Measurements from ENCODE around the gene HOXC6.

Gene HOXC6

DNA sequence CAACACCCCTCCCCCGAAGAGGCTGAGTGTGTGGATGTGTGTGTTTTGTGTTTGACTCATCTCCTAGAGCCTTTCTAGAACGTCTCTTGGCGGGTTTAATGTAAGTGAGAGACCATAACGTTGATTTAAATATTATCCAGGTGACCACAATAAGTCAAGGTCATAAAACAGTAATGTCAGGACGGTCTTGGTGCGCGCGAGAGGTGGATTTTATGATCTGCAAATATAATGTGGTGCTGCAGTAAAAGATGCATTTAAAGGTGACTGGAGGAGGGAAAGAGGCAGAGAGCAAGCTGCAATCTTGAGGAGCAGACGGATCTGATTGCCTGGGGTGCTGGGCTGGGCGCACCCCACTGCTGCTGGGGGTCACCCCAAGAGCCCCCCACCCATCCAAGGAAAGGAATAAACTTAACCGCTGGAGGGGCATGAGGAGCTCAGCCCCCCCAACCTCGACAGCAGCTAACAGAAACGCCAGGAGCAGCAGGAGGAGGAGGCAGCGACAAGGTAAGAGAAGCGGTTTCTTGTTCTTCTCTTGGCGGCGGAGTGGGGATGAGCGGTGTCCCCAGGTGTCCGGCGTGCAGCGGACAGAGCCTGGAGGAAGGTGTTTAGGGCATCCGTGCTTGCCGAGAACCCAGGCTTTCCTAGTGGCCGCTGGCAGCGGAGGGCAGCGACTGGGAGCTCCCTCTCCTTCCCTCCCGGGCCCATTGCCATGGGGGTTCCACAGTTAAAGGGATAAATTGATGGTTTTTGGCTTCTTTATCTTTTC is 37.7 kb upstream of the HOXC6 start:
- no peak for DNase-seq

DNA sequence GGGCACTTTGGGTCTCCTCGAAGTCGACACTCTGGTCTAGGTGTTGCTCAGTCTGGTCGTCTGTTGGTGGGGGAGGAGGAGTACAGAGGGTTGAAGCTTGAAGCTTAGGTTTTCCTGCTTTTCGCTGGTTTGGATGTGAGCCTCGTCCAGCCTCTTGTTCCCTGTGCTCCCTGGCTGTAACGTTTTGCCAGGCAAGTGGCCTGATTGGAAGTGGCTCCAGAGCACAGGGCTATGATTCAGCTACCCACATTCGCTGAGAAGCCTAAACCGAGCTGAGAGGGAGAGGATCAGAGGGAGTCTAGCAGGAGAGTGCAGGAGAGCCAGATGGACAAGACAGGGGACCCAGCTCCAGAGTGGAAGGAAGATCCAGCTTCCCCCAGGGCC is 37.2 kb upstream of the HOXC6 start:
- DNase-seq: no peak

- DNase-seq: no peak
Measured at GRCh38 chr12:53992377-53992889, 35.8 kb upstream of the HOXC6 start.

DNA sequence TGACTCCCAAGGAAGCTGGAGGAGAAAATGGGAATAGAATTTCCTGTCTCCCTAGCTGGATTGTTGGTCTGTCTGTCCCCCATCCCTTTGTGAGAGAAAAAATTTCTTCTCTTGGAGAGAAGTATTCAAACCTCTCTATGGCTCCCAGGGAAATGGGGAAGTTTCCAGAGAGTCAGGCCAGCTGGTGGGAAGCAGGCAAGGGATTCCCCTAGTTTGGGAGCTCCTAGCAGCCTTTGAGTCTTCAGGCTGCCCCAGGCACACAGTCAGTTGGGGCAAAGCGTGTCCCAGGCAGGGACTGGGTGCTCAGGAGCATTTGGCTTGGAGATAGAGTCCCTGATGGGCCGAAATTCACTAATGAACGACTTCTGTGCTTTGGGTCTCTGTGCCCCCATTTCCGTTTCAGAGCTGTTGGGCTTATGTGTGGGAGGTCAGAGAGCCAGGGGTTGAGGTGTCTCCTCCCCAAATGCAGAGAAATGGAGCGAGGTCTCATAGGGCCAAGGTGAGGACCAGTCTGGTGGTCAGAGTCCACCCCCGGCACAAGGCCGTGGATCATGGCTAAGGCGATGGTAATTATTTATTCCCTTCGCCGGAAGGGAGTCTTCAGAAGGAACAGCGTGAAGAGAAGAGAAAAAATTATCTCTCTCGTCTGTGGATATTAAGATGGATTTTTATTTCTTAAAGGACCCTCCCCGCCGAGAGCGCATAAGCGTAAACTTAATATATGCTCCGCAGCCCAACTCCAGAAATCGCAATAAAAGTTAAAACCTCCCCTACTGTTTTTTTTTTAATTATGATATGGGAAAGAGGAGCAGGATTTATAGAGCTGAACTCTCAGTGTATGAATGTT is 34.9 kb upstream of the HOXC6 start:
- no peak for DNase-seq

- no peak for DNase-seq
Measured at GRCh38 chr12:53994009-53994263, 34.3 kb upstream of the HOXC6 start.

- no peak for DNase-seq
Measured at GRCh38 chr12:53994264-53995001, 33.8 kb upstream of the HOXC6 start.

DNA sequence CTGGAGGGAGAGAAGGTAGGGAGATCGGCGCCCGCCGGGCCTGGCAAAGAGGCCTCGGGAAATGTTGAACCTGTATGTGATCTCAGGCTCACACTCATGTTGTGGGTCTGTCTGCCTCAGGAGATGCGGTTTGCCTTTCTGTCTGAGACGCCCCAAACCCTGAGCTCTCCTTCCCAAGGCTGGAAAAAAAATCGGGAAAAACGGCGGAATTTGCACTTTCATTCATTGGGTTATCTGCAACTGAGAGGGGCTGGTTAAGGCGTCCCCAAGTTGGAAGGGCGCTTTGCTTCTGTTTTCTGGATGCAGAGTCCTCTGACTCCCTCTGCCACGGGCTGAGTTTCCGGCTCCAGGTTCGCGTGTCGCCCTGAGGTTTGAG is 33.2 kb upstream of the HOXC6 start:
- DNase-seq: no peak

GRCh38 chr12:53995378-53996239 is 32.6 kb upstream of the HOXC6 start:
- DNase-seq: no peak

- DNase-seq: no peak
Measured at GRCh38 chr12:53996240-53997203, 31.7 kb upstream of the HOXC6 start.

DNA sequence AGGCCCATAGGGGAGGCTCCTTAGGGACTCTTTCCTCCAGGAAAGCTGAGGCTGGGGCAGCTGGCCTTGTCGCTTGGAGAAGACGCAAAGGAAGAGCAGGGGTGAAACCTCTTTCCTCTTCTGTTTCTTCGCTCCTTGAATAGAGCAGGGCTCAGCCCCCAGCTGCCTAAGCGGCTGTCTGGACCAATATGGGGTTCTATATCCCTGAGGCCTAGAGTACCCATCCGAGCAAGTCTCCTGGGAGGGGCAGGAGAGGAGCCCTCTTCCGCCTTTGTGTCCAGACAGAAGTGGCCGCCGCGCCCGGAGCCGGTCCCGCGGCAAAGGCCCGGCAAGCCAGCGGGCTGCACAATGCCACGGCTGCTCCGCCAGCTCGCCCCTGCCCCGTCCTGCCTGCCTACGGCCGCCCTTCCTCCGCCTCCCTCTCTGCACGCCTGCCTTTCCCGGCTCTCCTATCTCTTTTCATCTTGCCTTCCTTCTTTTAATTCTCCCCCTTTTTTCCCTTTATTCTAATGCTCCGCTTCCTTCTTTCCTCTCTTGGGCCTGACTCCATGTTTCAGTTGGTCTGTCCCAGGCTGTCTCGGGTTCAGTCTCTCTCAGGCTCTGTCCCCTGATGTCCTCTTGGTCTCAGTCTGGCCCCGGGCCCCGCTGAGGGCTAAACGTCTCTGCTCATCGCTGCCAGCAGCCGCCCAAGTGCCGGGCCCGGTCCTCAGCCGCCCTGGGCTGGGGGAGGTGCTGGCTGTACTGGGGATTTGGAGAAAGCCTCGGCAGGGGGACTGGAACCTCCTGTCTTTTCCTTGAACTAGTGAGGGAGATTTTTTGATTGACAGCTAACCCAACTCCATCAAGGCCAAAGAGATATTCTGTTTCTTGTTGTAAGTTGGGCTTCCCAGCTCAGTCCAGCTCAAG is 30.8 kb upstream of the HOXC6 start:
- DNase-seq: no peak

DNA sequence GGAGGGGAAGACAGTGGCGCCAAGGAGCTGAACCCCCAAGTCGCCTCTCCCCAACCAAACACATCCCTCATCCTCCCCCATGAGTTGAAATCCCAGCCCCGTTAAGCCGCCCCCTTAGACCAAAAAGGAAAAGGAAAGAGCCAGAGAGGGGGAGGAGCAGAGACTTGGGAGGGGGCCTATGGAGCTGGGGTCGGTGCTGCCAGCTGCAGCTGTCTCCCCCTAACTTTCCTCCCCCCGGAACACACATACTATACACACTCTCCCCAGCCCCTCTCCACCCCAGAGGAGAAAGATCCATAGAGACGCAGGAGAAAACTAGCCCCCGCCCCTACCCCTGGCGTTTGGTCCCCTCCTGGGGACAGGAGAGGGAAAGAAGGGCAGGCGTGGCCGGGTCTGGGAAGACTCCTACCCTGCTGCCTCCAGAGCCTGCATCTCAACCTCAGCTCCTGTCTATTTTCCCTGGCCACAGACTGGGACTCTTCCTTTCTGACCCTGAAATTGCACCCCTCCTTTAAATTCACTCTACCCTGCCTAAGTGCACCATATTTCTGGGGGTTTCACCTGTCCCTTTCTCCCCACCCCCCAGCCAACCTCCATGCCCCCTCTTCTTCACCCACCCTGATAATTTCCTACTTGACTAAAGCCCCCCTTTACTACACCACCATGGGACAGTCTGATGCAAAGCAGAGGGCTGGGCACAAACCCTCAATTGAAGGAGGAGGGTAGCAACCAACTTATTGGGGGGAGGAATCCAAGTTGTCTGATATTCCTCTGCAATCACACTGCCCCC is 29.9 kb upstream of the HOXC6 start:
- no peak for DNase-seq

GRCh38 chr12:53998900-53999236 is 29.4 kb upstream of the HOXC6 start:
- DNase-seq: no peak

GRCh38 chr12:53999559-54000115 is 28.6 kb upstream of the HOXC6 start:
- DNase-seq: no peak

- DNase-seq: no peak
Measured at GRCh38 chr12:54000116-54001114, 27.8 kb upstream of the HOXC6 start, which contains the start of gene HOXC9. TSS of gene HOXC9 (plus strand) at chr12:54000161. CDS start at chr12:54000189, 28 bp downstream.

- no peak for DNase-seq
Measured at GRCh38 chr12:54001283-54002187, 26.7 kb upstream of the HOXC6 start.

GRCh38 chr12:54002278-54002914 is 25.8 kb upstream of the HOXC6 start:
- DNase-seq: no peak

Data from activated CD4-positive, CD25-positive, alpha-beta regulatory T cell treated with anti-CD3 and anti-CD28 coated beads, Interleukin-2, amount 50 U/mL, for 72 hours (primary cell).